GM12892 (cell line): ENCODE data around the gene ALG5.
A peak's percentile ranks its signal among the peaks of the same experiment; 100 is the strongest.

Experiments used
- DNase-seq: peaks from one replicate; pipeline ENCODE4 v3.0.0; 2011; ENCODE audit not compliant: insufficient read length
- FAIRE-seq: peaks from 2 replicates; lab custom pipeline; 2011; peaks lifted over from hg19 to GRCh38; lab: Jason Lieb, UNC
- POLR2A ChIP-seq: IDR thresholded peaks from 2 replicates; pipeline ENCODE4 v1.6.1; 2011; ENCODE audit warnings: low read depth, low read length, control low read depth
- POLR2AphosphoS5 ChIP-seq: IDR thresholded peaks from 2 replicates; pipeline ENCODE4 v1.6.1; 2011; ENCODE audit warnings: low read depth, low read length, control low read depth
- TAF1 ChIP-seq: IDR thresholded peaks from 2 replicates; pipeline ENCODE4 v1.6.1; 2011; ENCODE audit warnings: low read depth, mild to moderate bottlenecking, control low read depth, low read length, borderline replicate concordance

Gene ALG5

DNA sequence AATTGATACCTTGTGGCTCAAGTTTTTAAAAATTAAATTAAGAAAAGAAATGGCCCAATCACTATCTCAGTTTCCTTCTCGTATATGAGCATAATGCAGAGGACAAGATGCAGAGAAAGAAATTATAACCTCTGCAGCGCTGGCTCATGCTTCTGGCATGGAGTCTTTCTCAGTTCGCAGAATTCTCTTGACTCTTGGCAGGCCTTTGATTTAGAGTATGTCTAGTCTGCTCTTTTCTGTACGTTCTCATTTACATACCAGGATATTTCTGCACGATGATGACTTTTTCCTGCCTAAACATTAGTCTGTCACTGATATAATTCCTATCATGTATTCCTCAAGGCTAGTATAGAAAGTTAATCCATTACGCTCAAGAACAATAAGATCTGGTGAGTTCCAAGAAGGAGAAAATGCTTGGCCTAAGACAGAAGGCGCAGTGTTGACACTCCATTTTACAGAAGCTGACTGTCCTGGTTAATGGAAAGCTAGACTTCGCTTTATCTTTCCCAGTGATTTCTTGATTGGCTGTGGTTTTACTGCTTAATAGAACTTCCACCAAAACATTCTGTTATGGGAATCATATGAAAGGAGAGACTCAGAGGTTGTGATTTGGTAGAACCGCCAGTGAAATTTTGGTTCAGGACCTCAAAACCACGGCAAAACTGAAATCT is 77.4 kb downstream of the ALG5 start:
- FAIRE-seq (no peak), DNase-seq (no peak)
- TF ChIP-seq POLR2AphosphoS5 (no peak), TAF1 (no peak), POLR2A (no peak)

DNA sequence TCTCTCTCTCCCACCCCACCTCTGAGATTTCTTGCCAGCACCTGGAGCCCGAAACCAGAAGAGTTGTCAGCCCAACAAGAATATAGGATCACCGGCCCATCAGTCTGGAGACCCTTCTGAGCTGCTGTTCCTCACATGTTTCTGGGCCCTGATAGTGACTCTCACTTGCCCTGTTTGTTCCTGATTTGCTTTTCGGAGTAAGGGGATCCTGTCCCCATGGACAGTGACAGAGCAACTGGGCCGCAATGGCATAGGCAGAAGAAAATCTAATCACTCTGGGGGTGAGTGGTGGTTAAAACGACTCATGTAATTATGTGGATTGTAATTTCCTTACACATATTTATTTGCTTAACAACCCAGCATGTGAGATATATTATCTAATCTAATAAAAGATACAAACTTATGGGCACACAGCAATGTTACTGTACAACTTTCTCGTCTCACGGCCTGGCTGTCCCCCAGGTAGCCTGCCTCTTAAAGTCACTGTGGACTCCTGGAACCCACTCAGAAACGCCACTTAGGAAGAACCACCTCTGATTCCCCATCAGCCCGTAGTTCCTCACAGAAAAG is 78.4 kb downstream of the ALG5 start:
- TF ChIP-seq POLR2A: no peak
- FAIRE-seq: no peak
- no peak for DNase-seq

DNA sequence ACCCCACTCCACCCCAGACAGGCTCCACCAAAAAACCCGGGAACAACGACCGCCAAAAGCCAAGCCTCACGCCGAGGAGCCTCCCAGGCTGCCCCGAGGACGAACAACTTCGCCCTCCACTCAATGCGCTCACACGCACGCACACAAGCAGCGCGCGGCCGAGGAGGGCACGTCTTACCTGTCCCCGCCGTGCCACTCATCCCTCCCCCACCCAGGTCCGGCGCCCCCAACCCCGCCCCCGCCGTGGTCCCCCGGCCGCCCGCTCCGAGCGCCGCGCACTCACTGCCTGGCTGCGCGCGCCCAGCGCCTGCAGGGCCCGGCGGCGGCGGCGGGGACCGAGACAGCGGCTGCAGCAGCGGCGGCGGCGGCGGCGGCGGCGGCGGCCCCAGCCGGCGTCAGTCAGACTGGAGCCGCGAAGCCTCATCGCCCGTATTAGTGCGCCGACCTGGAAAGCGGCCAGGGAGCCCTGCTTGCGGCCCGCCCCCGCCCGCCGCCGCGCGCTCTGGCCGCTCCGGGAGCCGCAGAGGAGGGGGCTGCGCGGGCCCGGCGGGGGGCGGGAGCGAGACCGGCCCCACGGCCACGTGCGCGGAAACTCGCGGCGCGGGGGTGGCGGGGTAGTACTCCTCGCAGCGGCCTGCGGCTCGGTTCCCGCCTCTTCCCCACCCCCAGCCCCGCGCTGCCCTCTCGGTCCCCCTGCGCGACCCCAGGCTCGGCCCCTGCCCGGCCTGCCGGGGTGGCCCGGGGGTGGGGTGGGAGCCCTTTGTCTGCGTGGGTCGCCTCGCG is 79.1 kb downstream of the ALG5 start, which contains the start of gene SMAD9:
Gene SMAD9 (minus strand): TSS at position 406 of the 783 bp plus-strand sequence. CDS start 40,549 bp downstream, outside the sequence.
- DNase-seq (peak; percentile 29), FAIRE-seq (no peak)
- TF ChIP-seq POLR2A (no peak), POLR2AphosphoS5 (no peak), TAF1 (no peak)

DNA sequence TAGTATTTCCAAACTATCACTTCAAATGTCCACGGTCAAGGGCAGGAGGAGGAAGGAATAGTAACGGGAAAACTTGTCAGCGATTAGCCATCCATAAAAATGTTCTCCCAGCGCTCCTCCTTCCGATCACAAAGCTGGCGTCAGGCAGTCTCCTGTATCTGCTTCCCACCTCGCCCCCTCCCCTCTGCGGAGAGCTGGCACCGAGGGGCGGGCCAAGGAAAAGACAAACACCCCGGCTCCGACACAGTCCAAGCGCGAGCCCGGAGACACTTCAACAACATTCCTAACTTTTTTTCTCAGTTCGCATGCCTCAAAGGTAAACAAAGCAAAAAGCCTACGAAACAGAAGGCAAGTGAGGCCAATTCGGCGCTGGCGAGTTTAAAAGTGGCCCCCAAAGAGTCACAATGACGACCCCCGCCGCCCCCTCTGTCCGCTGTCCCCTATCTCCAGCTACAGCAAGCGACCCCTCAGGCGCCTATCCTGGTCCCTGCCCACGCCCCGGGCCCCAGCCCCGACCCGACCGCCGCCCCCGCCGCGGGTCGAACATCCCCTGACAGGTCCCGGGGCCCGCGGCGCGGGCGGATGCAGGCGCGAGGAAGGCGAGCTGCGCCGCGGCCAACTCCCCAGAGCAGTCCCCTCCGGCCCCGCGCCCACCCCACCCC is 79.8 kb downstream of the ALG5 start:
- DNase-seq (no peak), FAIRE-seq (no peak)
- no peak for TF ChIP-seq POLR2A
- TF ChIP-seq POLR2AphosphoS5: no peak
- TF ChIP-seq TAF1: no peak

DNA sequence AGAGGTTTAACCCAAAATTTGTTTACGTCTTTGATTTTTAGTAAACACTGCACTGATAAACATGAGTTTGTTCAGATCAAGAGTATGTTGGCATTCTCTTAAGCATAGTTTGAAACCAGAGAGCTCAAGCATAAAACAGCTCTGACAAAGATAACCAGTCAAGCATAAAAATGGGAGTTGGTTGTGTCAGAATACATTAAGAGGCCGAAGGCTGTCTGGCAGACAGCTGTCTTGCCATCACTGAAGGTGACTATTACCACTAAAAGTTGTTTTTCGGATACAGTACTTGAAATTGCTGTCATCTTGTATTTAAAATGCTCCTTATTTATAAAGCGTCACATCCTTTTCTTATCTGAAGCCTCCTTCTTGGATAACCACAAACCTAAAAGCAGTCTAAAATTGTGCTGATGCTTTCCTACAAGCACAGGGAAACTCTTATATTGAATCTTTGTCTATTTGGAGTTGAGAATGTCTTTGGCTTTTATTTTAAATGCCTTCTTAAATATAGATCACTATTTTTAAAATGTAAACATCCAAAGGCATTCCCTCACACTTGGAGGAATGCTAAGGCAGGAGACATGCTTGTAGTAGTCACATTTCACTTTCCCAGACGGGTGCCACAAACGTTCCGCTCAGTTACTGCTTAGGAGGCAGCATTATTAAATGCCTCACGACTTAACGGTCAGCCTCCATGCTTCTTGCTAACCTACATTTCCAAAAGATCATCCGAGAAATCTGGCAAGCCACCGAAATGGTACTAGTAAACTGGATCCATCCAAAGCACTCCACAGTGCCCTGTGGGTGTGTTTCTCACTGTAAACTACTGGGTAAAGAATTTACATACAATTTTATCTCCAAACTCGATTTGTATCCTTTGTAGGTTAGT is 80.7 kb downstream of the ALG5 start:
- TF ChIP-seq POLR2AphosphoS5 (no peak), TAF1 (no peak), POLR2A (no peak)
- no peak for DNase-seq

DNA sequence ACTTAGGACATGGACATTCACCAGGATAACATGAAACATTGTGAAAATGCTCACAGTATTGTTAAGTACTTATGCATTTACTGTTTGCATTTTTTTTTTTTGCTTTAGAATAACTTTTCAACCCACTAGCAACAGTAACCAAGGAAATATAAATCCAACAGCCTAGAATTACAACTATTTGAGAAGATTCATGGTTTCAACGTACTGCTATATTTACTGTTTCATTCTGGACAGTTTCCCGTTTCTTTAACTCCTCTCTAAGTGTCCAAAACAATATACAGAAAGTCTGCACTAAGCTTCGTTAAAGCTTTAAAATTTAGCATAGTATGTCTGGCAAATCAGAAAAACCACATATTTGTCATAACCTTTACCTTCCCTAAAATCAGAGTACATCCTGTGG is 81.8 kb downstream of the ALG5 start:
- DNase-seq: no peak
- TF ChIP-seq TAF1: no peak
- no peak for TF ChIP-seq POLR2A
- no peak for TF ChIP-seq POLR2AphosphoS5
- no peak for FAIRE-seq

More for the DNA sequence above, 80.7 kb downstream of the ALG5 start:
- no peak for FAIRE-seq

DNA sequence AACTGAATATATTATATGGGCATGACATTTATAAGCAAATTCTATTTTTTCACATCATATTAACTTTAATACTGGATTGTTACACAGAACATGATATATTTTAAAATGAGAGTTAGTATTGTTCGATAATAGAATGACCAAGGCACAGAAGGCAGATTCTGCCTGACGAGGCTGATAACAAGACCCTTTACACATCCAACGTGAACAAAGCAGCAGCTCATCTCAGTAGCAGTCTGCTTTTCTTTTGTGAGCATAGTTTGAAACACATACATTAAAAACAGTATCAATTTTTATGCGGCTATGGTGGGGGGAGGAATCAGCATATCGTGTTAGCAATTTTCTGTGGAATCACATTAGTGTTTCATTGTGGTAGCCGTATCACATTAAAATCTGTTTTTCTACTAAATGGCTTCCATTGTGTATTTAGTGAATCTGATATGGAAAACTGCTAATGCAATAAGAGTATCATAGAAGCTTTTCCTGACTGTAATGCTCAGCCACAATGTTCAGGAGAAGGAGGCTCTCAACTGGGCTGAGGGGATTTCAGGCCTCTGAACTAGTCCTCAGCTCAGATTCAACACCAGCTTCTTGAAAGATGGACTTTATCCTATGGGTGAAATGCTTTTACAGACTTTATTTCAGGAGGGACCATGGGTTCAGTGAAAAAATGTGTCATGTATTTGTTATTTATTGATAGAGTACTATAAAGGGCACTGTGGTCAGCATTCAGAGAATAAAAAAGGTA is 83.1 kb downstream of the ALG5 start:
- no peak for FAIRE-seq
- TF ChIP-seq TAF1: no peak
- no peak for TF ChIP-seq POLR2AphosphoS5
- no peak for TF ChIP-seq POLR2A

DNA sequence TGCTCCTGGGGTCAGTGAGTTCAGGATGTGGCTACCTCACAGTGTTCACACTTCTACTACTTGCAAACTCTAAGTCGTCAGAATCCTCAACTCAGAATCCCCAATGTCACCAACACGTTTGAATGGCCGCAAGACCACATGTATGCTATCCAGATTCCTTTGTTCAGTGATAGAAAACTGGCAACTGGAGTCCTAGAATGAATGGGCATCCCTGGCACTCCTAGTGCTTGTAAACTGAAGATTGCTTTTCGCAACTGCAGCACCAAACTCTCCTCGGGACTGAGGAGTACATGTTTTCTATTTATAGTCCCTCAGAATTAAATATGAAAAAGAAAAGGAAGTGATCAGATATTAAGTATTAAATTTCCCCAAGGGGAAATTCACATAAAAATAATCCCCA is 84.0 kb downstream of the ALG5 start:
- DNase-seq (no peak), FAIRE-seq (no peak)
- TF ChIP-seq POLR2A: no peak
- TF ChIP-seq POLR2AphosphoS5: no peak
- TF ChIP-seq TAF1: no peak

More for the DNA sequence above, 83.1 kb downstream of the ALG5 start:
- DNase-seq: no peak

DNA sequence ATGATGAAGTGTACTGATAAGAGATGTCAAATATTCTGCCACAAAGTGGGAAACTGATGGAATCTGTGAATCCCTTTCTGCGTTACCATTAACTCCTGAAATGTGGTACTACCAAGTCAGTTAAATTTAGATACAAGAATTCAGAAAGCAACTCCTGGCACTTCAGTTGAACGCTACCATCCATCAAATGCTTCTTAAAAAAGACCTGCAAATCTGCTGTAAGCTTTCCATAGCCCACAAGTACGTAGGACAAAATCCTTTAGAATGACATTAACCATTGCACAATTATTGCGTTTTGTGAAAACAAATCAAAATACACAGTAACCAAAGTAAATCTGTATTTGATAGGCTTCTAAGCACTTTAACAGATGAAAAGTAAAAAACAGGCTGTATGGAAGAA is 84.5 kb downstream of the ALG5 start:
- no peak for DNase-seq
- TF ChIP-seq TAF1: no peak
- TF ChIP-seq POLR2AphosphoS5: no peak
- no peak for TF ChIP-seq POLR2A
- no peak for FAIRE-seq

DNA sequence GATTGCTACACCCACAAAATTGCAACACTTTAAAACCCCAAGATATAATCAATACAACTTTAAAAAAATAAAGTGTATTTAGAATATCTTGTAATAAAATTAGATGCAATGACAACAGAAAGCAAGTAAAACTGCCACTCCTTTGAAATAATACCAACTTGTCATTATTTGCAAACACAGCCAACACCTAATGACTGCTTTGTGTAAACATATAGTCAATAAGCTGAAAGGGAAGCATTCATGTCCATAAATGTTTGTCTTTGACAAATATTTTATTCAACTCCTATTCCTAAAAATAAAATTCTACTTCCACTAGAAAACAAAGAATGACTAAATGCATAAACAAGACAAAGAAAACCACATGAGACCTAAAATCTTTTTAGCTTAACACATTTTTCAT is 85.7 kb downstream of the ALG5 start:
- FAIRE-seq (no peak), DNase-seq (no peak)
- no peak for TF ChIP-seq POLR2A
- TF ChIP-seq TAF1: no peak
- no peak for TF ChIP-seq POLR2AphosphoS5
